Breast epithelium (tissue), 3 donors: ENCODE results near the gene TAL2.

Experiments
- CTCF ChIP-seq, 3 donors: fragments of 450-650 bp; IDR thresholded peaks; one replicate each; pipeline ENCODE4 v1.5.1; 2016 to 2017; ENCODE audit warnings: antibody characterized with exemption in 3 of 3, mild to moderate bottlenecking in 3 of 3, moderate library complexity in 3 of 3
- POLR2A ChIP-seq: fragments of 450-650 bp; IDR thresholded peaks from one replicate; pipeline ENCODE4 v1.6.1; 2016; ENCODE audit warnings: antibody characterized with exemption, mild to moderate bottlenecking, moderate library complexity

DNA sequence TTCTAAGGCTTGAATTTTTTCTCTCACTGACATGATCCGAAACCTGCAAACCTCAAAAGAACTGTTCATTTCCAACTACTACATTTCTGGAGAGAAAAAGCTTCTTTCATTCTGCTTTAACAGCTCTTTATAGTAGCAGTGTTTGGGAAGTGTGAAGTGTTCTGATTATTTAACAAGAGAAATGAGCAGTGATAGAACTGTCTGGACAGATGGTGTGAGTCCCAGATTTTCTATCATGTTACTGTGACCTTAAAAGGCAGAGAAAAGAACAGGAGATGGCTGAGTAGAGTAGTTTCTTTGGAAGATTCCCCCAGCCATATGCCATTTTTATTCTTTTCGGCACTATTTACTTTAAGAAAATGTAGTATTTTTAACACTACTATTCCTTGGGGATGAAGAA, 41.3 kb upstream of the TAL2 start:
- no peak for TF ChIP-seq CTCF (IDR thresholded peaks at IDR 0.05)
- TF ChIP-seq POLR2A: no peak
